Panc1 (cell line): ENCODE data around the gene SETD3. TPM values are rescaled to one million over a fixed set of nuclear protein-coding genes. Genes with fewer than 3 reads are reported as not detected.

Source experiments
- ATAC-seq: fragments of 200-7000 bp; cut with Tn5 transposase; 2 replicates; pipeline ENCODE4 v1.9.1; 2020; ENCODE audit warnings: mild to moderate bottlenecking, moderate library complexity
- BruUV-seq: library from RNA; stranded (reverse); fragments of 400-500 nt; replicated peaks from 2 replicates; lab custom pipeline; 2021; lab: Mats Ljungman, UMichigan
- CTCF ChIA-PET: fragments of 300-600 bp; sonication (Branson Sonifier 250); formaldehyde crosslinking; loops from one replicate; lab custom pipeline; 2022; ENCODE audit warnings: antibody characterized with exemption; lab: Charles Lee
- POLR2A ChIA-PET: fragments of 300-600 bp; sonication (Branson Sonifier 250); formaldehyde crosslinking; loops from one replicate; lab custom pipeline; 2022; ENCODE audit warnings: antibody characterized with exemption; lab: Charles Lee
- DNase-seq: peaks from one replicate; pipeline ENCODE4 v3.0.0-alpha.2; 2010; ENCODE audit warnings: low read depth, low spot score
- H3K27ac ChIP-seq: 2 replicates; pipeline ENCODE4 v1.5.1; 2011; ENCODE audit warnings: mild to moderate bottlenecking, low read length, inconsistent platforms
- H3K27me3 ChIP-seq: fragments of 200-500 bp; sonication (Bioruptor generic); 2 replicates; pipeline ENCODE4 v1.6.0; 2014; ENCODE audit warnings: low read length, inconsistent platforms; ENCODE audit not compliant: control insufficient read depth, insufficient read depth
- H3K36me3 ChIP-seq: fragments of 200-500 bp; sonication (Bioruptor generic); 2 replicates; pipeline ENCODE4 v1.5.1; 2014; ENCODE audit warnings: inconsistent platforms, mild to moderate bottlenecking, low read length, moderate library complexity; ENCODE audit not compliant: control insufficient read depth, insufficient read depth
- H3K4me1 ChIP-seq: 2 replicates; pipeline ENCODE4 v1.5.1; 2011; ENCODE audit warnings: inconsistent platforms, mild to moderate bottlenecking, low read length, moderate library complexity; ENCODE audit not compliant: control insufficient read depth, insufficient read depth
- H3K4me3 ChIP-seq, 2 experiments: 2 replicates each; pipeline ENCODE4 v1.5.1; 2011 to 2012; ENCODE audit warnings: low read depth in 2 of 2, low read length in 2 of 2, mild to moderate bottlenecking in 2 of 2, inconsistent platforms in 1 of 2, moderate library complexity in 1 of 2
- H3K9me3 ChIP-seq: fragments of 200-500 bp; sonication (Bioruptor generic); 2 replicates; pipeline ENCODE4 v1.5.1; 2014; ENCODE audit warnings: low read depth, mild to moderate bottlenecking, inconsistent platforms, low read length, moderate library complexity; ENCODE audit not compliant: control insufficient read depth, insufficient read depth
- CTCF ChIP-seq: fragments of 450-650 bp; IDR thresholded peaks from 2 replicates; pipeline ENCODE4 v1.5.1; 2017; ENCODE audit warnings: mild to moderate bottlenecking
- POLR2AphosphoS5 ChIP-seq: IDR thresholded peaks from 2 replicates; pipeline ENCODE4 v1.6.1; 2012; ENCODE audit warnings: mild to moderate bottlenecking, low read depth, low read length, moderate library complexity
- REST ChIP-seq, 2 experiments: IDR thresholded peaks; 2 replicates each; pipeline ENCODE4 v1.6.1; 2011 to 2012; ENCODE audit warnings: low read depth in 2 of 2, control low read depth in 1 of 2, low read length in 1 of 2, mild to moderate bottlenecking in 1 of 2, moderate library complexity in 1 of 2; ENCODE audit not compliant: insufficient read depth in 1 of 2
- SIN3A ChIP-seq: IDR thresholded peaks from 2 replicates; pipeline ENCODE4 v1.6.1; 2012; ENCODE audit warnings: low read depth, mild to moderate bottlenecking, low read length, moderate library complexity, borderline replicate concordance; ENCODE audit not compliant: insufficient read depth
- TCF7L2 ChIP-seq: IDR thresholded peaks from 2 replicates; pipeline ENCODE4 v1.6.1; 2011; ENCODE audit warnings: mild to moderate bottlenecking, low read depth, low read length, inconsistent platforms
- in situ Hi-C: cut with HindIII; loops from 2 replicates; pipeline ENCODE4 v1.10.0; 2016; ENCODE audit warnings: low sequenced_read_pairs, low pct_unique_long_range_greater_than_20kb
- intact Hi-C: fragments of 100-400 bp; cut with micrococcal nuclease; formaldehyde crosslinking; loops from one replicate; pipeline ENCODE4 v1.10.0; 2022; ENCODE audit not compliant: unreplicated experiment
- total RNA-seq: library from RNA; stranded (reverse); gene quantifications from one replicate; pipeline ENCODE4 v1.2.1, GENCODE V29; 2021; ENCODE audit not compliant: unreplicated experiment

Gene SETD3
- total RNA-seq, 1 experiment from 2014 or later: 51.1 TPM

- POLR2A ChIA-PET: no interaction called here
- Histone ChIP-seq H3K27me3 (no peaks in the 10 kb centered on the region), H3K9me3 (no peaks in the 10 kb centered on the region), H3K4me3 (no peak overlapping the region), H3K4me1 (no peaks in the 10 kb centered on the region; the same call in 1 of the 2 replicates), H3K36me3 (no peaks in the 10 kb centered on the region), H3K27ac (no peak overlapping the region)
- in situ Hi-C loops: no loop called here
- TF ChIP-seq CTCF: no peak
- TF ChIP-seq POLR2AphosphoS5: no peak
- no peak for TF ChIP-seq REST (IDR thresholded peaks at IDR 0.05; ENCODE audit: insufficient read depth in 1 of 2, low read depth in 2 of 2, low read length in 1 of 2)
- TF ChIP-seq TCF7L2: no peak
- no peak for DNase-seq
- no peak for ATAC-seq
- no TSS peak for BruUV-seq
- CTCF ChIA-PET: no interaction called here
- intact Hi-C loops: no loop called here
Observed at GRCh38 chr14:99426813-99427346, 53.8 kb downstream of the SETD3 start.

- ATAC-seq (no peak), DNase-seq (no peak)
- Histone ChIP-seq H3K27me3 (no peaks in the 10 kb centered on the region), H3K4me1 (no peaks in the 10 kb centered on the region; the same call in 1 of the 2 replicates), H3K4me3 (no peak overlapping the region), H3K36me3 (no peaks in the 10 kb centered on the region), H3K9me3 (no peaks in the 10 kb centered on the region), H3K27ac (no peak overlapping the region)
- intact Hi-C loops (no loop called here), in situ Hi-C loops (no loop called here)
- POLR2A ChIA-PET: no interaction called here
- TF ChIP-seq REST (IDR thresholded peaks at IDR 0.05; ENCODE audit: insufficient read depth in 1 of 2, low read depth in 2 of 2, low read length in 1 of 2) (no peak), POLR2AphosphoS5 (no peak), CTCF (no peak), TCF7L2 (no peak), SIN3A (no peak)
- BruUV-seq: no TSS peak
- CTCF ChIA-PET: no interaction called here
Observed at GRCh38 chr14:99426265-99426664, 54.4 kb downstream of the SETD3 start.
